HFFc6 (cell line): ENCODE data around the gene GH1. TPM values are rescaled to one million over a fixed set of nuclear protein-coding genes. Genes with fewer than 3 reads are reported as not detected.

Experiments used
- DNase-seq: peaks from one replicate; pipeline ENCODE4 v3.0.0-alpha.2; 2018
- H3K27ac Mint-ChIP-seq: 2 replicates; pipeline ENCODE4 v1.8.0; 2020; ENCODE audit warnings: mild to moderate bottlenecking, mixed read lengths
- H3K27me3 Mint-ChIP-seq: 2 replicates; pipeline ENCODE4 v1.8.0; 2021; ENCODE audit warnings: mild to moderate bottlenecking, moderate library complexity, mixed read lengths; ENCODE audit not compliant: insufficient read depth
- H3K36me3 Mint-ChIP-seq: 2 replicates; pipeline ENCODE4 v1.8.0; 2021; ENCODE audit warnings: low read depth, mixed read lengths
- H3K4me1 Mint-ChIP-seq: 2 replicates; pipeline ENCODE4 v1.8.0; 2020; ENCODE audit warnings: low read depth, mixed read lengths
- H3K4me3 Mint-ChIP-seq: 2 replicates; pipeline ENCODE4 v1.8.0; 2020; ENCODE audit warnings: mild to moderate bottlenecking, moderate library complexity, mixed read lengths
- H3K9me3 Mint-ChIP-seq: 2 replicates; pipeline ENCODE4 v1.8.0; 2020; ENCODE audit warnings: mild to moderate bottlenecking, mixed read lengths
- CTCF ChIP-seq: fragments of 200-600 bp; sonication (generic); IDR thresholded peaks from 2 replicates; pipeline ENCODE4 v1.5.0; 2021; ENCODE audit warnings: antibody characterized with exemption, mild to moderate bottlenecking
- total RNA-seq, 6 experiments: library from RNA; stranded (reverse); fragmentation: NEBNext Ultra II Directional; extraction: Animal tissue kit (Norgen Biotek cat#: 25700); gene quantifications; 2 replicates in 1 of 6; 3 replicates in 5 of 6; pipeline ENCODE4 v1.2.3, GENCODE V29; 2021

The GH1 gene
- total RNA-seq, 6 experiments from 2014 or later: not detected

GRCh38 chr17:63946440-63947363 lies 28.1 kb upstream of the GH1 start:
- H3K27ac Mint-ChIP-seq: no peak overlapping the region
- peak; percentile 91 for TF ChIP-seq CTCF
- H3K9me3 Mint-ChIP-seq: no peaks in the 10 kb centered on the region
- H3K4me1 Mint-ChIP-seq: no peaks in the 10 kb centered on the region
- no peak overlapping the region for H3K4me3 Mint-ChIP-seq
- DNase-seq: no peak
- peaks cover 10% of the 10 kb centered on the region for H3K27me3 Mint-ChIP-seq
- H3K36me3 Mint-ChIP-seq: no peaks in the 10 kb centered on the region

- no peak for DNase-seq
- TF ChIP-seq CTCF: no peak
- H3K36me3 Mint-ChIP-seq: no peaks in the 10 kb centered on the region
- H3K4me1 Mint-ChIP-seq: no peaks in the 10 kb centered on the region
- no peak overlapping the region for H3K4me3 Mint-ChIP-seq
- peaks cover 10% of the 10 kb centered on the region for H3K27me3 Mint-ChIP-seq
- no peak overlapping the region for H3K27ac Mint-ChIP-seq
- H3K9me3 Mint-ChIP-seq: no peaks in the 10 kb centered on the region
Measured at GRCh38 chr17:63945784-63946439, 27.3 kb upstream of the GH1 start.

GRCh38 chr17:63944736-63945499 lies 26.3 kb upstream of the GH1 start:
- peaks cover 10% of the 10 kb centered on the region for H3K27me3 Mint-ChIP-seq
- H3K4me1 Mint-ChIP-seq: no peaks in the 10 kb centered on the region
- H3K4me3 Mint-ChIP-seq: no peak overlapping the region
- no peak for DNase-seq
- H3K36me3 Mint-ChIP-seq: no peaks in the 10 kb centered on the region
- no peaks in the 10 kb centered on the region for H3K9me3 Mint-ChIP-seq
- no peak overlapping the region for H3K27ac Mint-ChIP-seq
- no peak for TF ChIP-seq CTCF

- Mint-ChIP-seq H3K9me3 (no peaks in the 10 kb centered on the region), H3K36me3 (no peaks in the 10 kb centered on the region), H3K4me3 (no peak overlapping the region), H3K27ac (no peak overlapping the region), H3K27me3 (peaks cover 10% of the 10 kb centered on the region), H3K4me1 (no peaks in the 10 kb centered on the region)
- DNase-seq: no peak
- peak; percentile 45 for TF ChIP-seq CTCF
Measured at GRCh38 chr17:63943745-63944144, 25.1 kb upstream of the GH1 start.

- no peaks in the 10 kb centered on the region for H3K4me1 Mint-ChIP-seq
- no peak overlapping the region for H3K27ac Mint-ChIP-seq
- peaks cover 10% of the 10 kb centered on the region for H3K27me3 Mint-ChIP-seq
- TF ChIP-seq CTCF: no peak
- H3K4me3 Mint-ChIP-seq: no peak overlapping the region
- H3K36me3 Mint-ChIP-seq: no peaks in the 10 kb centered on the region
- no peaks in the 10 kb centered on the region for H3K9me3 Mint-ChIP-seq
- no peak for DNase-seq
Measured at GRCh38 chr17:63942309-63942985, 23.8 kb upstream of the GH1 start.
